ENCODE results near the gene ZKSCAN8.
"Not testable (repeated sequence)": the region's sequence is repeated elsewhere in the genome, so short reads cannot be mapped to it uniquely, and the experiment has no call there.

DNA sequence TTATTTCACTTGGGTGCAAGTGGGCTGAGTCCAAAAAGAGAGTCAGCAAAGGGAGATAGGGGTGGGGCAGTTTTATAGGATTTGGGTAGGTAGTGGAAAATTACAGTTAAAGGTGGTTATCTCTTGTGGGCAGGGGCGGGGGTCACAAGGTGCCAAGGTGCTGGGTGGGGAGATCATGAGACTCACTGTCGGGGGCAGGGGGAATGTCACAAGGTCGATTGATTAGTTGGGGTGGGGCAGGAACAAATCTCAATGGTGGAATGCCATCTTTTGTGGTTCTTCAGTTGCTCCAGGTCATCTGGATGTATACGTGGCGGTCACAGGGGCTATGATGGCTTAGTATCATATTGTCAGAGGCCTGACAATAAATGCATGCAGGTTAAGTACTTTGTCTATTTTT is 19.4 kb upstream of the ZKSCAN8 start:
- TF ChIP-seq TAF1 (IDR thresholded peaks at IDR 0.05; ENCODE audit: low read depth); RAD21 (conservative IDR thresholded peaks at IDR 0.05): not testable (repeated sequence)
- TF ChIP-seq, protein P1, sequence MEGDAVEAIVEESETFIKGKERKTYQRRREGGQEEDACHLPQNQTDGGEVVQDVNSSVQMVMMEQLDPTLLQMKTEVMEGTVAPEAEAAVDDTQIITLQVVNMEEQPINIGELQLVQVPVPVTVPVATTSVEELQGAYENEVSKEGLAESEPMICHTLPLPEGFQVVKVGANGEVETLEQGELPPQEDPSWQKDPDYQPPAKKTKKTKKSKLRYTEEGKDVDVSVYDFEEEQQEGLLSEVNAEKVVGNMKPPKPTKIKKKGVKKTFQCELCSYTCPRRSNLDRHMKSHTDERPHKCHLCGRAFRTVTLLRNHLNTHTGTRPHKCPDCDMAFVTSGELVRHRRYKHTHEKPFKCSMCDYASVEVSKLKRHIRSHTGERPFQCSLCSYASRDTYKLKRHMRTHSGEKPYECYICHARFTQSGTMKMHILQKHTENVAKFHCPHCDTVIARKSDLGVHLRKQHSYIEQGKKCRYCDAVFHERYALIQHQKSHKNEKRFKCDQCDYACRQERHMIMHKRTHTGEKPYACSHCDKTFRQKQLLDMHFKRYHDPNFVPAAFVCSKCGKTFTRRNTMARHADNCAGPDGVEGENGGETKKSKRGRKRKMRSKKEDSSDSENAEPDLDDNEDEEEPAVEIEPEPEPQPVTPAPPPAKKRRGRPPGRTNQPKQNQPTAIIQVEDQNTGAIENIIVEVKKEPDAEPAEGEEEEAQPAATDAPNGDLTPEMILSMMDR (IDR thresholded peaks at IDR 0.05; ENCODE audit: poor library complexity, severe bottlenecking) = not testable (repeated sequence)

Data from neural cell (in vitro differentiated cells).